ENCODE data around the gene UAP1L1. TPM values are rescaled to one million over a fixed set of nuclear protein-coding genes. Genes with fewer than 3 reads are reported as not detected.

The UAP1L1 gene
- total RNA-seq, 4 donors from 2014 or later: 3.6 to 5.8 (median 5.0) TPM

- intact Hi-C loops (cut with DNase I): no loop called here
- Histone ChIP-seq H3K4me1 (peaks cover 36 to 58% (median 55%) of the 10 kb centered on the region in 4 donors), H3K9me3 (no peaks in the 10 kb centered on the region), H3K27me3 (peaks cover 0 to 31% (median 23%) of the 10 kb centered on the region in 4 donors), H3K27ac (replicated peaks in 1 of 4) (peak overlapping the region; percentile 57 to 81 (median 75)), H3K36me3 (peaks cover 8 to 32% (median 23%) of the 10 kb centered on the region in 4 donors), H3K4me3 (peak overlapping the region; percentile 66 to 85 (median 71))
- DNase-seq (ENCODE audit: extremely low spot score): no peak
- WGBS: 51% methylated on average over 7 of the region's 18 CpGs
- peak; percentile 35 to 53 for TF ChIP-seq POLR2AphosphoS5 (IDR thresholded peaks at IDR 0.05)
- no peak for TF ChIP-seq CTCF (IDR thresholded peaks at IDR 0.05)
Measured at GRCh38 chr9:137044502-137045177, 32.7 kb upstream of the UAP1L1 start.

- Histone ChIP-seq H3K27me3 (peaks cover 0 to 39% (median 24%) of the 10 kb centered on the region in 4 donors), H3K36me3 (peaks cover 5 to 24% (median 15%) of the 10 kb centered on the region in 4 donors), H3K27ac (replicated peaks in 1 of 4) (peak overlapping the region; percentile 58 to 81 (median 75)), H3K4me3 (peak overlapping the region; percentile 66 to 85 (median 71)), H3K4me1 (peaks cover 36 to 60% (median 56%) of the 10 kb centered on the region in 4 donors), H3K9me3 (no peaks in the 10 kb centered on the region)
- intact Hi-C loops (cut with DNase I): loop anchor here (2.0 kb wide), 1 partner anchor 21 kb away; no protein-coding TSS in a partner anchor
- WGBS: no CpG with 5 or more reads among the region's 96 CpGs
- TF ChIP-seq POLR2AphosphoS5 (IDR thresholded peaks at IDR 0.05) (peak in 1 of 2 donors; percentile 58), CTCF (IDR thresholded peaks at IDR 0.05) (no peak), EP300 (IDR thresholded peaks at IDR 0.05) (no peak)
- DNase-seq (ENCODE audit: extremely low spot score): no peak
Measured at GRCh38 chr9:137045294-137046087, 31.8 kb upstream of the UAP1L1 start.

GRCh38 chr9:137046088-137046787, 31.1 kb upstream of the UAP1L1 start, which contains the start of gene NPDC1:
Gene NPDC1, minus strand, starts transcription at chr9:137046177. Its CDS starts 188 bp downstream, at chr9:137045989.
- Histone ChIP-seq H3K27me3 (peaks cover 0 to 47% (median 24%) of the 10 kb centered on the region in 4 donors), H3K36me3 (peaks cover 0 to 16% (median 7%) of the 10 kb centered on the region in 4 donors), H3K27ac (replicated peaks in 1 of 4) (peak within 1 kb of the TSS; percentile 58 to 81 (median 75)), H3K9me3 (no peaks in the 10 kb centered on the region), H3K4me3 (peak within 1 kb of the TSS; percentile 66 to 85 (median 71)), H3K4me1 (peaks cover 36 to 57% (median 56%) of the 10 kb centered on the region in 4 donors)
- intact Hi-C loops (cut with DNase I): loop anchor here (2.0 kb wide), 1 partner anchor 21 kb away; no protein-coding TSS in a partner anchor
- WGBS: 0% methylated on average over 10 of the region's 57 CpGs
- peak in 1 of 2 donors; percentile 54 for TF ChIP-seq POLR2AphosphoS5 (IDR thresholded peaks at IDR 0.05)
- no peak for TF ChIP-seq EP300 (IDR thresholded peaks at IDR 0.05)
- TF ChIP-seq CTCF (IDR thresholded peaks at IDR 0.05): peak; percentile 76 to 85 (median 80)
- DNase-seq (ENCODE audit: extremely low spot score): no peak

- H3K36me3 ChIP-seq: no peaks in the 10 kb centered on the region
- peaks cover 7 to 73% (median 48%) of the 10 kb centered on the region in 4 donors for H3K27me3 ChIP-seq
- H3K9me3 ChIP-seq: no peaks in the 10 kb centered on the region
- TF ChIP-seq POLR2A (IDR thresholded peaks at IDR 0.05; ENCODE audit: low read depth): no peak
- no peak for TF ChIP-seq POLR2AphosphoS5 (IDR thresholded peaks at IDR 0.05)
- TF ChIP-seq EP300 (IDR thresholded peaks at IDR 0.05): no peak
- TF ChIP-seq CTCF (IDR thresholded peaks at IDR 0.05): no peak
- peaks cover 31 to 57% (median 55%) of the 10 kb centered on the region in 4 donors for H3K4me1 ChIP-seq
- intact Hi-C loops (cut with DNase I): no loop called here
- no peak overlapping the region for H3K4me3 ChIP-seq
- no peak for DNase-seq (ENCODE audit: extremely low spot score)
- WGBS: 32% methylated on average over 34 of the region's 72 CpGs
- H3K27ac ChIP-seq (replicated peaks in 1 of 4): no peak overlapping the region
Measured at GRCh38 chr9:137048655-137049543, 28.4 kb upstream of the UAP1L1 start.

Measured in esophagus muscularis mucosa (tissue), 4 donors.